Activated CD8-positive, alpha-beta T cell treated with anti-CD3 and anti-CD28 coated beads for 36 hours (primary cell): ENCODE results near the gene NAP1L4. TPM values are rescaled to one million over a fixed set of nuclear protein-coding genes. Genes with fewer than 3 reads are reported as not detected.

Experiments used
- ATAC-seq: fragments of 200-7000 bp; cut with Tn5 transposase; one replicate; pipeline ENCODE4 v1.10.0; 2021; ENCODE audit warnings: mild to moderate bottlenecking, moderate library complexity
- CTCF ChIA-PET: fragments of 350-600 bp; sonication (Branson Sonifier 250); formaldehyde crosslinking; loops from one replicate; lab custom pipeline; 2021; ENCODE audit warnings: antibody characterized with exemption; lab: Charles Lee
- POLR2A ChIA-PET: fragments of 350-600 bp; sonication (Branson Sonifier 250); formaldehyde crosslinking; loops from one replicate; lab custom pipeline; 2021; ENCODE audit warnings: antibody characterized with exemption; lab: Charles Lee
- DNase-seq: peaks from one replicate; pipeline ENCODE4 v3.0.0-alpha.2; 2020
- H3K27ac Mint-ChIP-seq: one replicate; pipeline ENCODE4 v1.8.0; 2021; ENCODE audit warnings: mild to moderate bottlenecking, mixed read lengths
- H3K27me3 Mint-ChIP-seq: one replicate; pipeline ENCODE4 v1.8.0; 2021; ENCODE audit warnings: mixed read lengths
- H3K36me3 Mint-ChIP-seq: one replicate; pipeline ENCODE4 v1.8.0; 2021; ENCODE audit warnings: low read depth, mixed read lengths
- H3K4me1 Mint-ChIP-seq: one replicate; pipeline ENCODE4 v1.8.0; 2021; ENCODE audit warnings: low read depth, mixed read lengths
- H3K4me3 Mint-ChIP-seq: one replicate; pipeline ENCODE4 v1.8.0; 2021; ENCODE audit warnings: mild to moderate bottlenecking, moderate library complexity, mixed read lengths
- H3K9me3 Mint-ChIP-seq: one replicate; pipeline ENCODE4 v1.8.0; 2021; ENCODE audit warnings: mixed read lengths
- intact Hi-C: fragments of 100-400 bp; cut with micrococcal nuclease; formaldehyde crosslinking; loops from one replicate; pipeline ENCODE4 v1.10.0; 2022
- total RNA-seq, 2 experiments: library from RNA; stranded (reverse); gene quantifications; one replicate each; pipeline ENCODE4 v1.2.3, GENCODE V29; 2021
- TF ChIP-seq, protein P1 (sequence below): fragments of 200-600 bp; IDR thresholded peaks from one replicate; pipeline ENCODE4 v1.8.0; 2022; ENCODE audit warnings: antibody characterized with exemption, mild to moderate bottlenecking

The NAP1L4 gene
- total RNA-seq, 2 experiments from 2014 or later = 212 to 223 TPM

- Mint-ChIP-seq H3K4me1 (peaks cover 80% of the 10 kb centered on the region), H3K36me3 (peaks cover 76% of the 10 kb centered on the region), H3K27ac (peak overlapping the region; percentile 69), H3K4me3 (no peak overlapping the region), H3K27me3 (no peaks in the 10 kb centered on the region), H3K9me3 (no peaks in the 10 kb centered on the region)
- ChIA-PET CTCF (interaction anchor here (1.3 kb wide), 1 partner anchor 43 kb away, joined by 4 read pairs; no protein-coding TSS in a partner anchor), POLR2A (no interaction called here)
- intact Hi-C loops = loop anchor here (5.0 kb wide), 1 partner anchor 41 kb away; no protein-coding TSS in a partner anchor
- DNase-seq (no peak), ATAC-seq (no peak)
- TF ChIP-seq, protein P1, sequence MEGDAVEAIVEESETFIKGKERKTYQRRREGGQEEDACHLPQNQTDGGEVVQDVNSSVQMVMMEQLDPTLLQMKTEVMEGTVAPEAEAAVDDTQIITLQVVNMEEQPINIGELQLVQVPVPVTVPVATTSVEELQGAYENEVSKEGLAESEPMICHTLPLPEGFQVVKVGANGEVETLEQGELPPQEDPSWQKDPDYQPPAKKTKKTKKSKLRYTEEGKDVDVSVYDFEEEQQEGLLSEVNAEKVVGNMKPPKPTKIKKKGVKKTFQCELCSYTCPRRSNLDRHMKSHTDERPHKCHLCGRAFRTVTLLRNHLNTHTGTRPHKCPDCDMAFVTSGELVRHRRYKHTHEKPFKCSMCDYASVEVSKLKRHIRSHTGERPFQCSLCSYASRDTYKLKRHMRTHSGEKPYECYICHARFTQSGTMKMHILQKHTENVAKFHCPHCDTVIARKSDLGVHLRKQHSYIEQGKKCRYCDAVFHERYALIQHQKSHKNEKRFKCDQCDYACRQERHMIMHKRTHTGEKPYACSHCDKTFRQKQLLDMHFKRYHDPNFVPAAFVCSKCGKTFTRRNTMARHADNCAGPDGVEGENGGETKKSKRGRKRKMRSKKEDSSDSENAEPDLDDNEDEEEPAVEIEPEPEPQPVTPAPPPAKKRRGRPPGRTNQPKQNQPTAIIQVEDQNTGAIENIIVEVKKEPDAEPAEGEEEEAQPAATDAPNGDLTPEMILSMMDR = no peak
Measured at GRCh38 chr11:3018596-3018995, 26.5 kb upstream of the NAP1L4 start.

DNA sequence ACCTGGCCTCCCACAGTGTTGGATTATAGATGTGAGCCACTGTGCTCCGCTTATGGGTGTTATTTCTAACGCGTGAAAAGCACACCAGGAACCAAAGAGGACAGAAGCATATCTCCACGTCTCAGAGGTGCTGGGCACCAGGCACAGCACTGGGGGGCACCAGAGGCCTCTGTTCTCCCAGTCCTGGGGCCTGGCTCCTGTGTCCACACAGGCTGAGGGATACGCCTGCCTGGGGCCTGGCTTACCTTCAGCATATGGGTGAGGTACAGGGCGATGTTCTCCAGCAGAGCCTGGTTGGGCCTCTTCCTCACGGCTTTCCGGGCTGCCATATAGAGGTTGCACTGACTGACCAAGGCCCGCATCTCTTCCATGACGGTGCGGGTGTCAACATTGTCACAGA is 24.7 kb upstream of the NAP1L4 start:
- ATAC-seq (no peak), DNase-seq (no peak)
- no peaks in the 10 kb centered on the region for H3K27me3 Mint-ChIP-seq
- CTCF ChIA-PET = interaction anchor here (1.3 to 3.2 kb wide), 3 partner anchors 20 to 41 kb away, joined by 4 to 21 read pairs (median 8); no protein-coding TSS in a partner anchor
- H3K4me1 Mint-ChIP-seq = peaks cover 73% of the 10 kb centered on the region
- H3K9me3 Mint-ChIP-seq = no peaks in the 10 kb centered on the region
- peaks cover 67% of the 10 kb centered on the region for H3K36me3 Mint-ChIP-seq
- POLR2A ChIA-PET = no interaction called here
- H3K27ac Mint-ChIP-seq = peak overlapping the region; percentile 72
- TF ChIP-seq, protein P1 = no peak
- intact Hi-C loops = loop anchor here (5.0 kb wide), 1 partner anchor 40 kb away; no protein-coding TSS in a partner anchor
- no peak overlapping the region for H3K4me3 Mint-ChIP-seq

GRCh38 chr11:3015796-3016195 is 23.7 kb upstream of the NAP1L4 start:
- ChIA-PET POLR2A (interaction anchor here (0.6 to 4.7 kb wide), 8 partner anchors 9 to 1249 kb away, joined by 3 to 79 read pairs (median 4); partner anchors contain the start of gene NAP1L4), CTCF (interaction anchor here (1.3 to 4.6 kb wide), 6 partner anchors 21 to 86 kb away, joined by 3 to 27 read pairs (median 10); no protein-coding TSS in a partner anchor)
- Mint-ChIP-seq H3K27ac (peak overlapping the region; percentile 91), H3K9me3 (no peaks in the 10 kb centered on the region), H3K4me3 (no peak overlapping the region), H3K27me3 (no peaks in the 10 kb centered on the region), H3K4me1 (peaks cover 67% of the 10 kb centered on the region), H3K36me3 (peaks cover 72% of the 10 kb centered on the region)
- TF ChIP-seq, protein P1 = no peak
- intact Hi-C loops = loop anchor here (2.0 to 5.0 kb wide), 2 partner anchors 27 to 38 kb away; no protein-coding TSS in a partner anchor
- ATAC-seq = no peak
- DNase-seq = no peak

DNA sequence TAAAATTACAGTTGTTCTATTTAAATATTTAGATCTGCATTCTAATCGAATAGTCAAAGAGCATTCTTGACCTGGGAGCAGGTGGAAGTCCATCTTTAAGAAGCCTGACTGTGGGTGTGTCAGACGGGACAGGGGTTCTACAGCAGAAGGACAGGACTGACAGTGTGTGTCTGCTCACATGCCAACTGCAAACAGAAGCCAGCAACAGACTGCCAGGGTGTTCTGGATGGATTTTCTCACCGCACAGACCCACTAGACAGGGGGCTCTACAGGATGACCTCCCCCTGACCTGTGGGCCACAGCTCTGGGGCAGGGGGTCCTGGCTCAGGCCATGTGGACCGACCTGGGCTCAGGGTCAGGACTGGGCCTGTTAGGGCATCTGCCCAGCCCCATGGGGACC is 22.8 kb upstream of the NAP1L4 start:
- ChIA-PET CTCF (interaction anchor here (0.9 to 4.6 kb wide), 13 partner anchors 8 to 482 kb away, joined by 3 to 27 read pairs (median 4); no protein-coding TSS in a partner anchor), POLR2A (interaction anchor here (0.7 to 4.7 kb wide), 10 partner anchors 8 to 119 kb away, joined by 3 to 79 read pairs (median 4); partner anchors contain the start of gene NAP1L4)
- intact Hi-C loops = loop anchor here (2.0 to 5.0 kb wide), 2 partner anchors 26 to 38 kb away; no protein-coding TSS in a partner anchor
- no peaks in the 10 kb centered on the region for H3K9me3 Mint-ChIP-seq
- H3K4me3 Mint-ChIP-seq = peak overlapping the region; percentile 31
- H3K4me1 Mint-ChIP-seq = peaks cover 71% of the 10 kb centered on the region
- H3K27ac Mint-ChIP-seq = peak overlapping the region; percentile 91
- DNase-seq = no peak
- H3K36me3 Mint-ChIP-seq = peaks cover 69% of the 10 kb centered on the region
- H3K27me3 Mint-ChIP-seq = no peaks in the 10 kb centered on the region
- TF ChIP-seq, protein P1 = no peak
- peak; percentile 6 for ATAC-seq
